ENCODE results near the gene SMIM30.

Gene SMIM30

DNA sequence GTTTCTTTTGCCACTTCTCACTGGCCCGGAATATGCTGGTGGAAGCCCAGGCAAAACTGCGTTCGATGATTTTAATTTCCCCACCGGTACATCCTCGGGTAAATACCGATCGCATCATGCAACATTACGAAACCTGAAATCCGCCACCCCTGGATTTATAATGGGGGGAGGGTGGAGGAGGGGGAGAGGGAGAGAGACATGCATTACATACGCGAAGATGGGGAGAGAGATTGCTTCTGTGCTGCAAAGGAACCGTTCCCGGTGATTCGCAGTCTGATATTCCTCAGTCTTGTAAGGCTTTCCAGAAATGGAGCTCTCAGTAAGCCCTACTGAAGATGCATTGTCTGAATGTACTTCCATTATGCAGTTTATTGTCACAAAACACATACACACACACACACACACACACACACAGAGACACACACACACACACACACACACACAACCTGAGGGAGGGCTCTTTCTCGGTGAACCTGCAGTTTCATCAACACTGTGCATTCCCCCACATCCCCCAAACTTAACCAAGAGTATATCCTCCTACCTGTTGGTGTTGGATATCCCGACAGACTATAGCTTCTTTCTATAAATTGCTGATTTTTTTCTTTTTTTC is 32.5 kb downstream of the SMIM30 start:
- Mint-ChIP-seq H3K27ac (no peak overlapping the region), H3K36me3 (ENCODE audit: low read depth) (no peaks in the 10 kb centered on the region), H3K27me3 (peaks cover 66% of the 10 kb centered on the region), H3K4me1 (ENCODE audit: low read depth) (peaks cover 9% of the 10 kb centered on the region), H3K9me3 (no peaks in the 10 kb centered on the region), H3K4me3 (peak overlapping the region; percentile 54)

- no peak overlapping the region for H3K4me3 Mint-ChIP-seq
- no peaks in the 10 kb centered on the region for H3K9me3 Mint-ChIP-seq
- peaks cover 71% of the 10 kb centered on the region for H3K27me3 Mint-ChIP-seq
- no peak overlapping the region for H3K27ac Mint-ChIP-seq
- peaks cover 9% of the 10 kb centered on the region for H3K4me1 Mint-ChIP-seq (ENCODE audit: low read depth)
- no peaks in the 10 kb centered on the region for H3K36me3 Mint-ChIP-seq (ENCODE audit: low read depth)
Measured at GRCh38 chr7:113084496-113085172, 33.7 kb downstream of the SMIM30 start.

DNA sequence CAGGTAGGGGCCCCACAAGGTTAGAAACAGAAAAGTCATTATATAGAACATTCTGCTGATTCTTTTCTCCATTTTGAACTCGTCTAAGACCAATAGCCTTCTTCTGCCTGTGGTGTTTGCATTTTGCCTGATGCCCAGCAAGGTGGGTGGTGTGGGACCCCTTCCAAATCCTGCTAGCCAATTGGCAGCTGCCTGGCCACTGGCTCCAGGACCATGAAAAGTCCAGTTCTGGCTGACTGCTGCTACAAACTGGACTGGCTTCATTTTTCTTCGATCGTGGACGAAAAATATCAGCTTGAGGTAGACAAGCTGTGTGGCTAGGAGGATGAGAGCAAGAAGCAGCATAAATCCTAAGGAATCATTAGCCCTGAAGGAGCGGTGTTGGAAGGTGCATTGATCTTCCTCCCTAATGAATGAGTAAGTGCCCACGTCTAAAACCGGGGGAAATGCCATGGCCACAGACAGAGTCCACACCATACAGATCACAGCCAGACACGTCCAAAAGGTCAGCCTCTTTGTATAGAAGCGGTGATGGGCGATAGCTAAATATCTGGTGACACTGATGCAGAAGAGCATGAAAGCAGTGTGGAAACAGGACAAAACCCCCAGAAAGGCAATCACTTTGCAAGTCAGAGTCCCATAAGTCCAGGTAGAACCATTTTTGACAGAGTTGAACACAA is 34.4 kb downstream of the SMIM30 start:
- Mint-ChIP-seq H3K4me3 (no peak overlapping the region), H3K27me3 (peaks cover 70% of the 10 kb centered on the region), H3K36me3 (ENCODE audit: low read depth) (no peaks in the 10 kb centered on the region), H3K27ac (no peak overlapping the region), H3K4me1 (ENCODE audit: low read depth) (peaks cover 9% of the 10 kb centered on the region), H3K9me3 (no peaks in the 10 kb centered on the region)

- Mint-ChIP-seq H3K27ac (no peak overlapping the region), H3K36me3 (ENCODE audit: low read depth) (no peaks in the 10 kb centered on the region), H3K4me3 (no peak overlapping the region), H3K27me3 (peaks cover 63% of the 10 kb centered on the region), H3K4me1 (ENCODE audit: low read depth) (peaks cover 9% of the 10 kb centered on the region), H3K9me3 (no peaks in the 10 kb centered on the region)
Measured at GRCh38 chr7:113083132-113083815, 35.1 kb downstream of the SMIM30 start.

DNA sequence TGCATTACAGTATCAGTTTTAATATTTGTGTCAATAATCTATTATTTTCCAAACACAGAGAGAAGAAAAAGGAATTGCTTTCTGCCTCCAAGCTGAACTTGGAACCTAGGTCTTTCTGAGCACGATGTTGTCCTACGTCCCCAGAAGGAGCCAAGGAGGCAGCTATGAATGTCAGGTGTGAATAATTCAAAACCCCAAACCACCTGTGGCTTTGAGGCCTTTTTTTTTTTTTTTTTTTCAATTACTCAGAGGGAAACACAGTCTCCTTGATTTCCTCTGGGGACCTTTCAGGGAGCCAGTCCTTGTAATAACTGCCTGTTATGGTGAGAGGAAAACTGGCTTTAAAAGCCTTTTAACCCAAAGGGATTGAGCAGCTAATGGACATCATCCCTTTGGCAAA is 40.0 kb downstream of the SMIM30 start:
- Mint-ChIP-seq H3K9me3 (no peaks in the 10 kb centered on the region), H3K27ac (no peak overlapping the region), H3K36me3 (ENCODE audit: low read depth) (no peaks in the 10 kb centered on the region), H3K4me3 (no peak overlapping the region), H3K4me1 (ENCODE audit: low read depth) (no peaks in the 10 kb centered on the region), H3K27me3 (peaks cover 36% of the 10 kb centered on the region)

DNA sequence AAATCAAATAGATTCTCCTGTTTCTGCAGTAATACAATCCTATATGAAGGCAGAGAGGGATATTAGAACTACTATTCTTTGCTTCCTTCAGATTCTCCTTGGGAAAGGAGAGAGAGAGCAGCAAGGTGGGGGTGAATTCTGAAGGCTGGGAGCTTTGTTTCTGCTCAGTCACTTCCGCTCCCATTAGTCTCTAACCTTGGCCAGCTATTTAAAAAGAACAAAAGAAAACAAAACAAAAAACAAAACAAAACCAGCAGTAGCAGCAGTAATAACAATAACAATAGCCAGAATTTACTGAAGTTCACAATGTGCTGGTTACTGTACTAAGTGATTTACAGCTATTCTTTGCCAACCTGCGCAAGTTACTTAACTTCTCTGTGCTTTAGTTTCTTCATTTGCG is 41.7 kb downstream of the SMIM30 start:
- H3K4me3 Mint-ChIP-seq = no peak overlapping the region
- H3K27ac Mint-ChIP-seq = no peak overlapping the region
- H3K36me3 Mint-ChIP-seq (ENCODE audit: low read depth) = no peaks in the 10 kb centered on the region
- H3K27me3 Mint-ChIP-seq = peaks cover 27% of the 10 kb centered on the region
- H3K9me3 Mint-ChIP-seq = no peaks in the 10 kb centered on the region
- no peaks in the 10 kb centered on the region for H3K4me1 Mint-ChIP-seq (ENCODE audit: low read depth)

- H3K9me3 Mint-ChIP-seq = no peaks in the 10 kb centered on the region
- peaks cover 17% of the 10 kb centered on the region for H3K27me3 Mint-ChIP-seq
- H3K36me3 Mint-ChIP-seq (ENCODE audit: low read depth) = no peaks in the 10 kb centered on the region
- H3K4me1 Mint-ChIP-seq (ENCODE audit: low read depth) = no peaks in the 10 kb centered on the region
- H3K27ac Mint-ChIP-seq = no peak overlapping the region
- H3K4me3 Mint-ChIP-seq = no peak overlapping the region
Measured at GRCh38 chr7:113071465-113071864, 46.9 kb downstream of the SMIM30 start.
